Measurements from ENCODE around the gene RLN3. TPM values are rescaled to one million over a fixed set of nuclear protein-coding genes. Genes with fewer than 3 reads are reported as not detected.

The RLN3 gene
- total and polyA plus RNA-seq, 2 experiments from 2014 or later = not detected

GRCh38 chr19:14062558-14062855, 34.6 kb downstream of the RLN3 start:
- TF ChIP-seq EZH2phosphoT487 (IDR thresholded peaks at IDR 0.05; ENCODE audit: insufficient read depth, low read depth) = no peak
- no peak for TF ChIP-seq EZH2 (IDR thresholded peaks at IDR 0.05; ENCODE audit: insufficient read depth, poor library complexity, severe bottlenecking)
- Histone ChIP-seq H3F3A (ENCODE audit: insufficient read depth) (no peaks in the 10 kb centered on the region), H2AFZ (no peak overlapping the region), H3K4me2 (ENCODE audit: unreplicated experiment) (no peak overlapping the region), H3K9ac (no peak overlapping the region), H3K27me3 (replicated peaks; ENCODE audit: insufficient read depth) (peaks cover 12% of the 10 kb centered on the region; the same call in 1 of the 2 replicates), H3K4me3 (no peak overlapping the region), H3K9me2 (ENCODE audit: insufficient read depth) (no peaks in the 10 kb centered on the region), H3K79me2 (ENCODE audit: insufficient read depth) (no peaks in the 10 kb centered on the region), H3K9me3 (ENCODE audit: low read depth) (no peaks in the 10 kb centered on the region), H3K4me1 (ENCODE audit: insufficient read depth) (no peaks in the 10 kb centered on the region), H3K36me3 (ENCODE audit: low read depth) (no peaks in the 10 kb centered on the region), H3K27ac (no peak overlapping the region), H4K20me1 (ENCODE audit: insufficient read depth) (no peaks in the 10 kb centered on the region)
- in situ Hi-C loops (cut with MboI) = no loop called here
- no peak for DNase-seq
- WGBS, 2 experiments (ENCODE audit: low coverage in 1 of 2, low lambda C conversion rate in 2 of 2, missing lambda C conversion rate in 2 of 2) = 79 to 83% methylated on average over 5 of the region's 5 CpGs

- Histone ChIP-seq H3K4me2 (ENCODE audit: unreplicated experiment) (no peak overlapping the region), H3F3A (ENCODE audit: insufficient read depth) (no peaks in the 10 kb centered on the region), H3K9ac (no peak overlapping the region), H3K79me2 (ENCODE audit: insufficient read depth) (no peaks in the 10 kb centered on the region), H3K4me3 (no peak overlapping the region), H3K9me2 (ENCODE audit: insufficient read depth) (no peaks in the 10 kb centered on the region), H3K27ac (no peak overlapping the region), H3K36me3 (ENCODE audit: low read depth) (no peaks in the 10 kb centered on the region), H3K27me3 (replicated peaks; ENCODE audit: insufficient read depth) (peaks cover 11% of the 10 kb centered on the region; the same call in 1 of the 2 replicates), H3K9me3 (ENCODE audit: low read depth) (no peaks in the 10 kb centered on the region), H3K4me1 (ENCODE audit: insufficient read depth) (no peaks in the 10 kb centered on the region), H4K20me1 (ENCODE audit: insufficient read depth) (no peaks in the 10 kb centered on the region), H2AFZ (no peak overlapping the region)
- DNase-seq = peak; percentile 56
- TF ChIP-seq EZH2 (IDR thresholded peaks at IDR 0.05; ENCODE audit: insufficient read depth, poor library complexity, severe bottlenecking) (no peak), EZH2phosphoT487 (IDR thresholded peaks at IDR 0.05; ENCODE audit: insufficient read depth, low read depth) (no peak)
- in situ Hi-C loops (cut with MboI) = no loop called here
- 56 to 58% methylated on average over 7 of the region's 7 CpGs for WGBS, 2 experiments (ENCODE audit: low coverage in 1 of 2, low lambda C conversion rate in 2 of 2, missing lambda C conversion rate in 2 of 2)
Measured at GRCh38 chr19:14063105-14063504, 35.2 kb downstream of the RLN3 start.

GRCh38 chr19:14066134-14066533, 38.2 kb downstream of the RLN3 start:
- 43 to 46% methylated on average over 2 of the region's 2 CpGs for WGBS, 2 experiments (ENCODE audit: low coverage in 1 of 2, low lambda C conversion rate in 2 of 2, missing lambda C conversion rate in 2 of 2)
- no peaks in the 10 kb centered on the region for H4K20me1 ChIP-seq (ENCODE audit: insufficient read depth)
- H3K27ac ChIP-seq = no peak overlapping the region
- H2AFZ ChIP-seq = 0 out of 2 replicates have a peak overlapping the region, but pooled peaks have one; percentile 1
- H3F3A ChIP-seq (ENCODE audit: insufficient read depth) = no peaks in the 10 kb centered on the region
- H3K9ac ChIP-seq = no peak overlapping the region
- DNase-seq = no peak
- no peak overlapping the region for H3K4me2 ChIP-seq (ENCODE audit: unreplicated experiment)
- no peaks in the 10 kb centered on the region for H3K9me2 ChIP-seq (ENCODE audit: insufficient read depth)
- H3K27me3 ChIP-seq (replicated peaks; ENCODE audit: insufficient read depth) = no peaks in the 10 kb centered on the region
- TF ChIP-seq EZH2 (IDR thresholded peaks at IDR 0.05; ENCODE audit: insufficient read depth, poor library complexity, severe bottlenecking) = no peak
- TF ChIP-seq EZH2phosphoT487 (IDR thresholded peaks at IDR 0.05; ENCODE audit: insufficient read depth, low read depth) = no peak
- no peaks in the 10 kb centered on the region for H3K9me3 ChIP-seq (ENCODE audit: low read depth)
- in situ Hi-C loops (cut with MboI) = no loop called here
- no peaks in the 10 kb centered on the region for H3K36me3 ChIP-seq (ENCODE audit: low read depth)
- H3K4me1 ChIP-seq (ENCODE audit: insufficient read depth) = no peaks in the 10 kb centered on the region
- H3K79me2 ChIP-seq (ENCODE audit: insufficient read depth) = no peaks in the 10 kb centered on the region
- no peak overlapping the region for H3K4me3 ChIP-seq

- 94 to 95% methylated on average over 38 to 42 of the region's 43 CpGs for WGBS, 2 experiments (ENCODE audit: low coverage in 1 of 2, low lambda C conversion rate in 2 of 2, missing lambda C conversion rate in 2 of 2)
Measured at GRCh38 chr19:14070268-14071050, 42.5 kb downstream of the RLN3 start.

More at GRCh38 chr19:14070268-14071050, 42.5 kb downstream of the RLN3 start:
- Histone ChIP-seq H4K20me1 (ENCODE audit: insufficient read depth) (no peaks in the 10 kb centered on the region), H3K9me2 (ENCODE audit: insufficient read depth) (no peaks in the 10 kb centered on the region), H3K27me3 (replicated peaks; ENCODE audit: insufficient read depth) (no peaks in the 10 kb centered on the region), H3K36me3 (ENCODE audit: low read depth) (no peaks in the 10 kb centered on the region), H3K79me2 (ENCODE audit: insufficient read depth) (no peaks in the 10 kb centered on the region), H3K27ac (no peak overlapping the region), H3K4me1 (ENCODE audit: insufficient read depth) (peaks cover 3% of the 10 kb centered on the region), H3K9me3 (ENCODE audit: low read depth) (no peaks in the 10 kb centered on the region), H3K4me2 (ENCODE audit: unreplicated experiment) (no peak overlapping the region), H3K4me3 (no peak overlapping the region), H2AFZ (no peak overlapping the region), H3F3A (ENCODE audit: insufficient read depth) (no peaks in the 10 kb centered on the region), H3K9ac (no peak overlapping the region)
- TF ChIP-seq EZH2phosphoT487 (IDR thresholded peaks at IDR 0.05; ENCODE audit: insufficient read depth, low read depth) (no peak), EZH2 (IDR thresholded peaks at IDR 0.05; ENCODE audit: insufficient read depth, poor library complexity, severe bottlenecking) (no peak)
- DNase-seq = no peak
- in situ Hi-C loops (cut with MboI) = loop anchor here (10.0 kb wide), 1 partner anchor 186 kb away; no protein-coding TSS in a partner anchor
